Measurements from ENCODE around the gene POM121L2.

- TF ChIP-seq, protein P1, sequence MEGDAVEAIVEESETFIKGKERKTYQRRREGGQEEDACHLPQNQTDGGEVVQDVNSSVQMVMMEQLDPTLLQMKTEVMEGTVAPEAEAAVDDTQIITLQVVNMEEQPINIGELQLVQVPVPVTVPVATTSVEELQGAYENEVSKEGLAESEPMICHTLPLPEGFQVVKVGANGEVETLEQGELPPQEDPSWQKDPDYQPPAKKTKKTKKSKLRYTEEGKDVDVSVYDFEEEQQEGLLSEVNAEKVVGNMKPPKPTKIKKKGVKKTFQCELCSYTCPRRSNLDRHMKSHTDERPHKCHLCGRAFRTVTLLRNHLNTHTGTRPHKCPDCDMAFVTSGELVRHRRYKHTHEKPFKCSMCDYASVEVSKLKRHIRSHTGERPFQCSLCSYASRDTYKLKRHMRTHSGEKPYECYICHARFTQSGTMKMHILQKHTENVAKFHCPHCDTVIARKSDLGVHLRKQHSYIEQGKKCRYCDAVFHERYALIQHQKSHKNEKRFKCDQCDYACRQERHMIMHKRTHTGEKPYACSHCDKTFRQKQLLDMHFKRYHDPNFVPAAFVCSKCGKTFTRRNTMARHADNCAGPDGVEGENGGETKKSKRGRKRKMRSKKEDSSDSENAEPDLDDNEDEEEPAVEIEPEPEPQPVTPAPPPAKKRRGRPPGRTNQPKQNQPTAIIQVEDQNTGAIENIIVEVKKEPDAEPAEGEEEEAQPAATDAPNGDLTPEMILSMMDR (IDR thresholded peaks at IDR 0.05; ENCODE audit: poor library complexity, severe bottlenecking): no peak
- TF ChIP-seq POLR2AphosphoS5 (IDR thresholded peaks at IDR 0.05) (no peak), EZH2 (IDR thresholded peaks at IDR 0.05; ENCODE audit: borderline replicate concordance, insufficient read depth, low read length, poor library complexity, severe bottlenecking) (no peak), SMC3 (conservative IDR thresholded peaks at IDR 0.05; ENCODE audit: poor library complexity) (no peak), EP300 (conservative IDR thresholded peaks at IDR 0.05; ENCODE audit: poor library complexity, severe bottlenecking) (no peak)
These were observed 38.3 kb downstream of the POM121L2 start for GRCh38 chr6:27273783-27274182.

Measured in neural cell (in vitro differentiated cells).